Activated naive CD4-positive, alpha-beta T cell treated with anti-CD3 and anti-CD28 coated beads for 36 hours (primary cell): ENCODE data around the gene CXCL16. TPM values are rescaled to one million over a fixed set of nuclear protein-coding genes. Genes with fewer than 3 reads are reported as not detected.

Source experiments
- CTCF ChIA-PET: fragments of 350-600 bp; sonication (Branson Sonifier 250); formaldehyde crosslinking; loops from one replicate; lab custom pipeline; 2021; ENCODE audit warnings: antibody characterized with exemption; lab: Charles Lee
- DNase-seq: peaks from one replicate; pipeline ENCODE4 v3.0.0-alpha.2; 2020
- H3K27ac Mint-ChIP-seq: one replicate; pipeline ENCODE4 v1.8.0; 2021; ENCODE audit warnings: mild to moderate bottlenecking, mixed read lengths
- H3K27me3 Mint-ChIP-seq: one replicate; pipeline ENCODE4 v1.8.0; 2021; ENCODE audit warnings: low read depth, mixed read lengths
- H3K36me3 Mint-ChIP-seq: one replicate; pipeline ENCODE4 v1.8.0; 2021; ENCODE audit warnings: low read depth, mixed read lengths
- H3K4me1 Mint-ChIP-seq: one replicate; pipeline ENCODE4 v1.8.0; 2021; ENCODE audit warnings: low read depth, mixed read lengths
- H3K4me3 Mint-ChIP-seq: one replicate; pipeline ENCODE4 v1.8.0; 2021; ENCODE audit warnings: mild to moderate bottlenecking, moderate library complexity, mixed read lengths
- H3K9me3 Mint-ChIP-seq: one replicate; pipeline ENCODE4 v1.8.0; 2021; ENCODE audit warnings: mixed read lengths
- intact Hi-C: fragments of 100-400 bp; cut with micrococcal nuclease; formaldehyde crosslinking; loops from one replicate; pipeline ENCODE4 v1.15.1; 2023
- total RNA-seq, 2 experiments: library from RNA; stranded (reverse); gene quantifications; one replicate each; pipeline ENCODE4 v1.2.3, GENCODE V29; 2021

The CXCL16 gene
- total RNA-seq, 2 experiments from 2014 or later, result 2.0 to 2.3 TPM

DNA sequence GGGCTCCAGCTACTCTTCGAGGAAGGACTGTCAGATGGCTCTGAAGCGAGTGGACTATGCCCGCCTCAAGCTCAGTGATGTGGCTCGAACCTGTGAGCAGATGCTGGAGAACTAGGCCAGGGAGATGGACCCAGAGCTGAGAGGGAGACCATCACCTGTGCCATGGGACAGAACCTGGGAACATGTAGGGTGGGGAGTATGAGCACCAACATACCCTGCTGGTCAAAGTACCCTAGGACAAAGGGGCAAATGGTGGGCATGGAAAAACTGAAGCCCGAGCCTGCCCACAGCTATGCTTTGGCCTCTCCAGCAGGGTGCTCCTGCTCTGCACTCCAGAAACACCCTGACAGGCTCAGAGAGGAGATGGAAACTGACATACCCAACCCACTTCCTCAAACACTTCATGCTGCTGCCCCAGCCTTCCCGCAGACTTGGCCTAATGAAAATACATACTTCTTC, 6.6 kb downstream of the CXCL16 start:
- DNase-seq, result peak; percentile 39
- peaks cover 32% of the 10 kb centered on the region for H3K4me1 Mint-ChIP-seq
- no peaks in the 10 kb centered on the region for H3K9me3 Mint-ChIP-seq
- H3K27me3 Mint-ChIP-seq, result peaks cover 1% of the 10 kb centered on the region
- H3K36me3 Mint-ChIP-seq, result no peaks in the 10 kb centered on the region
- CTCF ChIA-PET, result interaction anchor here (0.6 to 1.9 kb wide), 5 partner anchors 19 to 167 kb away, joined by 3 to 8 read pairs (median 3); partner anchors contain the start of genes C17orf107 and PSMB6
- H3K27ac Mint-ChIP-seq, result no peak overlapping the region
- no peak overlapping the region for H3K4me3 Mint-ChIP-seq
- intact Hi-C loops, result no loop called here

DNA sequence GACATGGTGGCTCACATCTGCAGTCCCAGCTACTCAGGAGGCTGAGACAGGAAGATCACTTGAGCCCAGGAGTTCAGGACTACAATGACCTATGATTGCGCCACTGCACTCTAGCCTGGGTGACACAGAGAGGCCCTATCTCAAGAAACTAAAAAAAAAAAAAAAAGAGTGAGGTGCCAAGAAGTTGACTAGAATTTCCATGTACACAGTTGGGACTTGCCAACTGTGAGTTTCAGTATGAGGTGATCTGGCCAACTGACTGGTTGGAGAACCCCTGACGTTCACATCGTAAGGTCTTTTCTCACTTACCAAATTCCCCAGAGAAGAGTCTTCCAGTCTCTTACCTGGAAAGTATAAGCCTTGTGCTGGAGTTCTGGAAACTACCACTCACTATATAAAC, 11.6 kb downstream of the CXCL16 start:
- H3K27me3 Mint-ChIP-seq, result no peaks in the 10 kb centered on the region
- no peaks in the 10 kb centered on the region for H3K36me3 Mint-ChIP-seq
- DNase-seq, result peak; percentile 70
- no peaks in the 10 kb centered on the region for H3K9me3 Mint-ChIP-seq
- H3K4me1 Mint-ChIP-seq, result peaks cover 35% of the 10 kb centered on the region
- peak overlapping the region; percentile 26 for H3K4me3 Mint-ChIP-seq
- H3K27ac Mint-ChIP-seq, result peak overlapping the region; percentile 80
- CTCF ChIA-PET, result interaction anchor here (0.6 to 1.6 kb wide), 2 partner anchors 62 to 252 kb away, joined by 3 to 4 read pairs; no protein-coding TSS in a partner anchor
- intact Hi-C loops, result no loop called here

DNA sequence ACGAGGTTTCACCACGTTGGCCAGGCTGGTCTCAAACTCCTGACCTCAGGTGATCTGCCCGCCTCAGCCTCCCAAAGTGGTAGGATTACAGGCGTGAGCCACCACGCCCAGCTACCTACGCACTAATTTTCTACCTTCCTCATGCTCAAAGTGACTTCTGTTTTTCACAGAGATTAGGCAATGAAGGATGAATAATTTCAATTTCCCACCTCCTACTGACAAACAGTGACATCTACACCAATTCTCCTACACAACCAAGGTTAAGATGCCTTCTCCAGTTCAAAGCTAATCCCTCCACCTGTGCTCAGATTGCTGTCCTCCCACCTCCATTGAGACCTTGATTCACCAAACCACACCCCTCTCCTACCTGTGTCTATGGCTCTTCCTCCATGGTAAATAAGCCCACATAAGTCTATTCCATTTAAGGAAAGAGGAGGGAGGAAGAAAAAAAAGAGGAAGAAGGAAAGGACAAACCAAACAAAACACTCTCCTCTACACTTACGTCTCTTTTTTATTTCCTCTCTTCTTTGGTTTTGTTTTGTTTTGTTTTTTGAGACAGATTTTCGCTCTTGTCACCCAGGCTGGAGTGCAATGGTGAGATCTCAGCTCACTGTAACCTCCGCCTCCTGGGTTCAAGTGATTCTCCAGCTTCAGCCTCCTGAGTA, 13.9 kb downstream of the CXCL16 start:
- peaks cover 24% of the 10 kb centered on the region for H3K4me1 Mint-ChIP-seq
- intact Hi-C loops, result no loop called here
- CTCF ChIA-PET, result interaction anchor here (0.6 to 1.5 kb wide), 3 partner anchors 9 to 297 kb away, joined by 3 read pairs; no protein-coding TSS in a partner anchor

DNA sequence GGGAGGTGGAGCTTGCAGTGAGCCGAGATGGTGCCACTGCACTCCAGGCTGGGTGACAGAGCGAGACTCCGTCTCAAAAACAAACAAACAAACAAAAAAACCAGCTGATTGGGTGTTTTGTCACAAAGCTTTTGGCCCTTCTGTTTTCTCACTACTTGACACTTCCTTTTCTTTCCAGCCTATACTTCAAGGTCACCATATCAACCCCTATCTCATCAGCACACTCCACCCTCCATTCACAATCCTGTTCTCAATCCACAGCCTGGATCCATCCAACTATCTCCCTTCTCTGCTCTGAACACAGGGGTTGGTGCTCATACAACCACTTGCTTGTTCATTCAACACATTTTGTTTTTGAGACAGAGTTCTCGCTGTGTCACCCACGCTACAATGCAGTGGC, 15.1 kb downstream of the CXCL16 start:
- Mint-ChIP-seq H3K4me1 (peaks cover 20% of the 10 kb centered on the region), H3K4me3 (no peak overlapping the region), H3K36me3 (peaks cover 7% of the 10 kb centered on the region), H3K9me3 (no peaks in the 10 kb centered on the region), H3K27ac (no peak overlapping the region), H3K27me3 (no peaks in the 10 kb centered on the region)
- no peak for DNase-seq
- CTCF ChIA-PET, result interaction anchor here (0.7 to 1.5 kb wide), 2 partner anchors 11 to 14 kb away, joined by 3 read pairs; partner anchors contain the start of gene ARRB2
- intact Hi-C loops, result no loop called here

More for the DNA sequence above, 13.9 kb downstream of the CXCL16 start:
- Mint-ChIP-seq H3K9me3 (no peaks in the 10 kb centered on the region), H3K4me3 (no peak overlapping the region), H3K27ac (peak overlapping the region; percentile 25), H3K36me3 (peaks cover 5% of the 10 kb centered on the region), H3K27me3 (no peaks in the 10 kb centered on the region)
- DNase-seq, result no peak

DNA sequence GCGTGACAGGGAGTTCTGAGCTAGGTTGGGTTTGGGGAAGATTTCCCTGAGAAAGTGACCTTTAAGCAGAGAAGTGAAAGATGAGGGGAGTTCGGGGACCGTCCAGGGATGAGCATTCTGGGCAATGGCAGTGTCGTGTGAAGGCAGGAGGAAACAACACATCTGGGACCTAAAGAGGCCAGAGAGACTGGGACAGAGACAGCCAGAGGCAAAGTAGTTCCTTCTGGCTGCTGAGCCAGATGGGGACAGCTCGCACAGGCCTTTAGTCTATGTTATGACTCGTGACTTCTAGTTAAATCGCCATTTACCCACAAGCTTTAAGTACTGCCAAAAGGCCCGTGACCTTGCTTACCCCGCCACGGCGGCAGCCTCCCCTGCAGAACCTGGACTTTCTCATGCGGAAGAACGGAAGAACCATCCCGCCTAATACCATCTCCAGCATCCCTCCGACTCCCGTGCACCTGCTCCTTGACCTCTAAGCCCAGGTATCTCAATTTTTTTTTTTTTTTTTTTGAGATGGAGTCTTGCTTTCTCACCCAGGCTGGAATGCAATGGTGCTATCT, 17.0 kb downstream of the CXCL16 start:
- DNase-seq, result no peak
- H3K4me3 Mint-ChIP-seq, result no peak overlapping the region
- CTCF ChIA-PET, result interaction anchor here (0.6 kb wide), 1 partner anchor 146 kb away, joined by 4 read pairs; no protein-coding TSS in a partner anchor
- intact Hi-C loops, result no loop called here
- H3K4me1 Mint-ChIP-seq, result peaks cover 7% of the 10 kb centered on the region
- H3K36me3 Mint-ChIP-seq, result peaks cover 15% of the 10 kb centered on the region
- H3K27me3 Mint-ChIP-seq, result no peaks in the 10 kb centered on the region
- H3K9me3 Mint-ChIP-seq, result no peaks in the 10 kb centered on the region
- no peak overlapping the region for H3K27ac Mint-ChIP-seq

DNA sequence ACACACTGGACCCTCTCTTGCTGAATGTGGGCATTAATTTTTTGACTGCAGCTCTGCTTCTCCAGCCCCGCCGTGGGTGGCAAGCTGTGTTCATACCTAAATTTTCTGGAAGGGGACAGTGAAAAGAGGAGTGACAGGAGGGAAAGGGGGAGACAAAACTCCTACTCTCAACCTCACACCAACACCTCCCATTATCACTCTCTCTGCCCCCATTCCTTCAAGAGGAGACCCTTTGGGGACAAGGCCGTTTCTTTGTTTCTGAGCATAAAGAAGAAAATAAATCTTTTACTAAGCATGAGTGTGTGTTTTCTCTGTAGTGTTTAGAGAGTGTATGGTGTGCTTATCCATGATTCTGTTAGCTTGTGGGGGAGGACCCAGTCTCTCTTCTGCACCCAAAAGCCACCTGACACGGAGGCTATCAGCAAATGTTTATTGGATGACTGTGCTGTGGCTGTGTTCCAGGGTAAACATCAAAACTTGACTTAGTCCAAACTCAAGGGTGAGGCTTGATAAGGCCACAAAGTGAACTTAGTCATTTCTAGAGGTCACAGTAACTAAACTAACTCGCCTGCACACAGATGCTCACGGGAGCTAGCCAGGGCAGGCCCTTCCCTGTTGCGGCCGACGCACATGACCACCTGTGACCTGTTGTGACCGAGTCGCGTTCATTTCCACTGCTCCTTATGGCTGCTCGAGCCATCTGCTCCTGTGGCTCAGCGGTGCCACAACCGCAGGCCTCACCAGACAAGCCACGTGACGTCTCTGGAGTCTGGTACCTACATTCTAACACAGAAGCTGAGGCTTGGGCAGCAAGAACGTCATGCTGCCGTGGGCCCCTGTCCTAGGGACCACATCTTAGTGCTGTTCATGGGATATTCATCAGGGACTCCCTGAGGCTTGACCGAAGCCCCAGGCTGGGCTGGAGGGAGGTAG, 18.3 kb downstream of the CXCL16 start:
- Mint-ChIP-seq H3K9me3 (no peaks in the 10 kb centered on the region), H3K27ac (peak overlapping the region; percentile 57), H3K4me1 (peaks cover 3% of the 10 kb centered on the region), H3K36me3 (peaks cover 24% of the 10 kb centered on the region), H3K27me3 (no peaks in the 10 kb centered on the region), H3K4me3 (no peak overlapping the region)
- CTCF ChIA-PET, result interaction anchor here (1.0 kb wide), 1 partner anchor 9 kb away, joined by 3 read pairs; no protein-coding TSS in a partner anchor
- no peak for DNase-seq
- intact Hi-C loops, result no loop called here

DNA sequence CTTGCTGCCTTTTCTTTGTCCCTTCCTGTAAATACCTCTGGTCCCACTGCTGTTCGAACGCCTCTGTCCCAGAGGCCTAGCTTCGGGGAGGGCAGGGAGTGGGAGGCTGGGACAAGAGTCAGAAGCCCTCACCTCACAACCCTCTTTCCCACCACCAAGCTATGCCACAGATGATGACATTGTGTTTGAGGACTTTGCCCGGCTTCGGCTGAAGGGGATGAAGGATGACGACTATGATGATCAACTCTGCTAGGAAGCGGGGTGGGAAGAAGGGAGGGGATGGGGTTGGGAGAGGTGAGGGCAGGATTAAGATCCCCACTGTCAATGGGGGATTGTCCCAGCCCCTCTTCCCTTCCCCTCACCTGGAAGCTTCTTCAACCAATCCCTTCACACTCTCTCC, 18.9 kb downstream of the CXCL16 start:
- CTCF ChIA-PET, result interaction anchor here (0.5 to 1.0 kb wide), 2 partner anchors 8 to 527 kb away, joined by 3 to 5 read pairs; no protein-coding TSS in a partner anchor
- H3K4me1 Mint-ChIP-seq, result peaks cover 2% of the 10 kb centered on the region
- H3K27me3 Mint-ChIP-seq, result no peaks in the 10 kb centered on the region
- H3K4me3 Mint-ChIP-seq, result no peak overlapping the region
- no peak overlapping the region for H3K27ac Mint-ChIP-seq
- no peak for DNase-seq
- peaks cover 25% of the 10 kb centered on the region for H3K36me3 Mint-ChIP-seq
- no peaks in the 10 kb centered on the region for H3K9me3 Mint-ChIP-seq
- intact Hi-C loops, result no loop called here

DNA sequence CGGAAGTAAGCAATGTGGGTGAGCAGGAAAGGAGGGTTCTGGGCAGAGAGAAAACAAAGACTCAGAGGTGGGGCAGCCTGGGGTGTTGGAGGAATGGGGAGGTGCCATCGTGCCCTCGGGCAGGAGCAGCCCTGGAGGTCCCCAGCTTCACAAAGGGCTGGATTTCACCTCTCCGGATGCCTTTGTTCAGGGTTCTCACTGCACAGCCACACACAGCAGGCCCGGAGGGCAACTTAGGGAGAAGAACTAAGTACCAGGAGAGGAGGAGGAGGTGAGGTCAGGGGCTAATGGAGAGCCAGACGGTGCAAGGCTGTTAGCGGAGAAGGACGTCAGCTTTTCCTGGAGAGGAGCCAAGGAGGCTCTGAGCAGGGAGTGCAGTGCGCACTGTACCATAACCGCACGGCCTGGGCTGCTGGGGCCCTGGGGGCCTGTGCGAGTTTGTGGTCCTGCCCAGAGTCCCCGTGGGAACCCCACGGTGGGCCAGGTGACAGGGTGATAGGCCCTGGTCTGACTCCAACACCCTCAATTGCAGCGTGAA, 20.0 kb downstream of the CXCL16 start:
- peaks cover 31% of the 10 kb centered on the region for H3K36me3 Mint-ChIP-seq
- H3K27ac Mint-ChIP-seq, result no peak overlapping the region
- peaks cover 11% of the 10 kb centered on the region for H3K4me1 Mint-ChIP-seq
- H3K27me3 Mint-ChIP-seq, result no peaks in the 10 kb centered on the region
- intact Hi-C loops, result loop anchor here (10.0 kb wide), 1 partner anchor 575 kb away; the partner anchor contains the start of genes CYB5D2 and ZZEF1
- CTCF ChIA-PET, result no interaction called here
- no peak overlapping the region for H3K4me3 Mint-ChIP-seq
- H3K9me3 Mint-ChIP-seq, result no peaks in the 10 kb centered on the region
- no peak for DNase-seq

DNA sequence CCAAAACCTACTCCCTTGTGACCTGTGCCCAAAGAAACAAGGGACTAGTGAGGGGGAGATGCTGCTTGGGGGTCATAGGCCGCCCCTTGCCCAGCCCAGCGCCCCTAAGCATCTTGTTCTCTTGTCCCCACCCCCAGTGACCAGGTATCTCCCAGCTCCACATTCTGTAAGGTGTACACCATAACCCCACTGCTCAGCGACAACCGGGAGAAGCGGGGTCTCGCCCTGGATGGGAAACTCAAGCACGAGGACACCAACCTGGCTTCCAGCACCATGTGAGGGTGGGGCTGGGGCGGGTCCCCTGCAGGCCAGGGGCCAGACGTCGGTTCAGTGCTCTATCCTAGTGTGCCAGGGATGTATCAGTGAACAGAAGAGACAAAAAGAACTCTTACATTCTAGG, 20.6 kb downstream of the CXCL16 start:
- H3K4me1 Mint-ChIP-seq, result peaks cover 14% of the 10 kb centered on the region
- DNase-seq, result no peak
- peaks cover 31% of the 10 kb centered on the region for H3K36me3 Mint-ChIP-seq
- no peak overlapping the region for H3K27ac Mint-ChIP-seq
- no peaks in the 10 kb centered on the region for H3K9me3 Mint-ChIP-seq
- H3K27me3 Mint-ChIP-seq, result no peaks in the 10 kb centered on the region
- no peak overlapping the region for H3K4me3 Mint-ChIP-seq
- CTCF ChIA-PET, result no interaction called here
- intact Hi-C loops, result loop anchor here (10.0 kb wide), 1 partner anchor 574 kb away; the partner anchor contains the start of genes CYB5D2 and ZZEF1

DNA sequence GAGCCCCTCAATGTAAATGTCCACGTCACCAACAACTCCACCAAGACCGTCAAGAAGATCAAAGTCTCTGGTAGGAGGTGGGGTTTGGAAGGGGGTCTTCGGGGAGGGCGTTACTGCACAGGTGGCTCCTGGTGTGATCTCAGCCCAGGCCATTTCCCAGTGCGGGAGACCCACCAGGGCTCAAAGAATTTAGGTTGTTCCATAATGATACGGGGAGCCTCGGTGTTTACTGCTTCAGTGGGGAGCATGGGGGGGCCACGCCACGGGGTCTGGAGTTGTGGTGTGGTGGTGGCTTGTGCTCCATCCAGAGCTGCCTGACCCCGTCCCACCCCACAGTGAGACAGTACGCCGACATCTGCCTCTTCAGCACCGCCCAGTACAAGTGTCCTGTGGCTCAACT, 21.5 kb downstream of the CXCL16 start:
- peaks cover 23% of the 10 kb centered on the region for H3K4me1 Mint-ChIP-seq
- H3K27ac Mint-ChIP-seq, result no peak overlapping the region
- intact Hi-C loops, result loop anchor here (10.0 kb wide), 1 partner anchor 573 kb away; the partner anchor contains the start of genes CYB5D2 and ZZEF1
- no peak for DNase-seq
- no peaks in the 10 kb centered on the region for H3K27me3 Mint-ChIP-seq
- H3K9me3 Mint-ChIP-seq, result no peaks in the 10 kb centered on the region
- CTCF ChIA-PET, result no interaction called here
- H3K36me3 Mint-ChIP-seq, result peaks cover 31% of the 10 kb centered on the region
- no peak overlapping the region for H3K4me3 Mint-ChIP-seq

DNA sequence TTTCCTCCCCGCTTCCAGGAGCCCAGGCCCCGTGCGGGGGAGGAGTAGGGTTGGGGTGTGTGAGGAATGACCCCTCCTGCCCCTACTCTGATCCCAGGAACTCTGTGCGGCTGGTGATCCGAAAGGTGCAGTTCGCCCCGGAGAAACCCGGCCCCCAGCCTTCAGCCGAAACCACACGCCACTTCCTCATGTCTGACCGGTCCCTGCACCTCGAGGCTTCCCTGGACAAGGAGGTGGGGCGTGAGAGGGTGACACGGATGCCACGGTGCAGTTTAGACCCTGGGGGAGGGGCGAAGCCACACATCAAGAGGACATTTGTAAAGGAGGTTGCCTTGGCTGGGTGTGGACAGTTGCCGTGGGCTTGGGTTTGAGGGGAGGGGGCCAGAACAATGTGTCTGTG, 21.9 kb downstream of the CXCL16 start:
- Mint-ChIP-seq H3K36me3 (peaks cover 31% of the 10 kb centered on the region), H3K27me3 (no peaks in the 10 kb centered on the region), H3K4me3 (no peak overlapping the region), H3K27ac (no peak overlapping the region), H3K9me3 (no peaks in the 10 kb centered on the region), H3K4me1 (peaks cover 24% of the 10 kb centered on the region)
- CTCF ChIA-PET, result no interaction called here
- intact Hi-C loops, result loop anchor here (10.0 kb wide), 1 partner anchor 573 kb away; the partner anchor contains the start of genes CYB5D2 and ZZEF1
- DNase-seq, result no peak
